ENCODE measurements around the gene SGCD.
"Not testable (repeated sequence)": the region's sequence is repeated elsewhere in the genome, so short reads cannot be mapped to it uniquely, and the experiment has no call there.

SGCD gene

GRCh38 chr5:156617426-156617825 lies 290.5 kb downstream of the SGCD start:
- no peak overlapping the region for H3K4me3 ChIP-seq (ENCODE audit: low read depth, low read length)

GRCh38 chr5:156618601-156619000 lies 291.6 kb downstream of the SGCD start:
- no peak overlapping the region for H3K4me3 ChIP-seq (ENCODE audit: low read depth, low read length)

GRCh38 chr5:156621719-156622118 lies 294.8 kb downstream of the SGCD start:
- H3K4me3 ChIP-seq (ENCODE audit: low read depth, low read length) = no peak overlapping the region

- no peak overlapping the region for H3K4me3 ChIP-seq (ENCODE audit: low read depth, low read length)
These were observed 296.5 kb downstream of the SGCD start for GRCh38 chr5:156623381-156624040.

GRCh38 chr5:156624686-156625085 lies 297.7 kb downstream of the SGCD start:
- H3K4me3 ChIP-seq (ENCODE audit: low read depth, low read length) = no peak overlapping the region

- no peak overlapping the region for H3K4me3 ChIP-seq (ENCODE audit: low read depth, low read length)
These were observed 301.5 kb downstream of the SGCD start for GRCh38 chr5:156628421-156628820.

- no peak overlapping the region for H3K4me3 ChIP-seq (ENCODE audit: low read depth, low read length)
These were observed 304.0 kb downstream of the SGCD start for GRCh38 chr5:156631005-156631404.

GRCh38 chr5:156634301-156634700 lies 307.3 kb downstream of the SGCD start:
- no peak overlapping the region for H3K4me3 ChIP-seq (ENCODE audit: low read depth, low read length)

- H3K4me3 ChIP-seq (ENCODE audit: low read depth, low read length) = no peak overlapping the region
These were observed 313.8 kb downstream of the SGCD start for GRCh38 chr5:156640691-156641241.

GRCh38 chr5:156641686-156642085 lies 314.7 kb downstream of the SGCD start:
- no peak overlapping the region for H3K4me3 ChIP-seq (ENCODE audit: low read depth, low read length)

- H3K4me3 ChIP-seq (ENCODE audit: low read depth, low read length) = no peak overlapping the region
These were observed 320.1 kb downstream of the SGCD start for GRCh38 chr5:156647034-156647451.

GRCh38 chr5:156654444-156654843 lies 327.5 kb downstream of the SGCD start:
- H3K4me3 ChIP-seq (ENCODE audit: low read depth, low read length) = no peak overlapping the region

- no peak overlapping the region for H3K4me3 ChIP-seq (ENCODE audit: low read depth, low read length)
These were observed 328.8 kb downstream of the SGCD start for GRCh38 chr5:156655732-156656131.

GRCh38 chr5:156664832-156665231 lies 337.9 kb downstream of the SGCD start:
- not testable (repeated sequence) for H3K4me3 ChIP-seq (ENCODE audit: low read depth, low read length)

GRCh38 chr5:156666686-156667085 lies 339.7 kb downstream of the SGCD start:
- not testable (repeated sequence) for H3K4me3 ChIP-seq (ENCODE audit: low read depth, low read length)

GRCh38 chr5:156667616-156668015 lies 340.7 kb downstream of the SGCD start:
- H3K4me3 ChIP-seq (ENCODE audit: low read depth, low read length) = no peak overlapping the region

GRCh38 chr5:156669416-156669815 lies 342.5 kb downstream of the SGCD start:
- H3K4me3 ChIP-seq (ENCODE audit: low read depth, low read length) = no peak overlapping the region

GRCh38 chr5:156670615-156671014 lies 343.7 kb downstream of the SGCD start:
- no peak overlapping the region for H3K4me3 ChIP-seq (ENCODE audit: low read depth, low read length)

GRCh38 chr5:156675395-156675794 lies 348.4 kb downstream of the SGCD start:
- no peak overlapping the region for H3K4me3 ChIP-seq (ENCODE audit: low read depth, low read length)

GRCh38 chr5:156677963-156678362 lies 351.0 kb downstream of the SGCD start:
- H3K4me3 ChIP-seq (ENCODE audit: low read depth, low read length) = no peak overlapping the region

GRCh38 chr5:156678484-156678883 lies 351.5 kb downstream of the SGCD start:
- H3K4me3 ChIP-seq (ENCODE audit: low read depth, low read length) = no peak overlapping the region

GRCh38 chr5:156680831-156681230 lies 353.9 kb downstream of the SGCD start:
- no peak overlapping the region for H3K4me3 ChIP-seq (ENCODE audit: low read depth, low read length)

GRCh38 chr5:156681265-156681664 lies 354.3 kb downstream of the SGCD start:
- H3K4me3 ChIP-seq (ENCODE audit: low read depth, low read length) = no peak overlapping the region
